Peyer's patch (tissue), 4 donors: ENCODE data around the gene OCIAD2. TPM values are rescaled to one million over a fixed set of nuclear protein-coding genes. Genes with fewer than 3 reads are reported as not detected.
"Not testable (repeated sequence)": the region's sequence is repeated elsewhere in the genome, so short reads cannot be mapped to it uniquely, and the experiment has no call there.

Source experiments
- DNase-seq, 3 donors: peaks; one replicate each; pipeline ENCODE4 v3.0.0-alpha.2; 2017 to 2019
- H3K27ac ChIP-seq, 4 donors: fragments of 200-600 bp; sonication (generic); one replicate each; pipeline ENCODE4 v1.5.1; 2016 to 2019
- H3K27me3 ChIP-seq, 2 donors: fragments of 200-600 bp; sonication (generic); one replicate each; pipeline ENCODE4 v1.5.1; 2019
- H3K36me3 ChIP-seq, 3 donors: fragments of 200-600 bp; sonication (generic); one replicate each; pipeline ENCODE4 v1.5.1; 2016 to 2019
- H3K4me1 ChIP-seq, 4 donors: fragments of 200-600 bp; sonication (generic); one replicate each; pipeline ENCODE4 v1.5.1; 2016 to 2019
- H3K4me3 ChIP-seq, 4 donors: fragments of 200-600 bp; sonication (generic); 1 replicate in 3 of 4; 2 replicates in 1 of 4; pipeline ENCODE4 v1.5.1; 2016 to 2019; ENCODE audit warnings: mild to moderate bottlenecking in 1 of 4
- H3K9me3 ChIP-seq, 4 donors: fragments of 200-600 bp; sonication (generic); one replicate each; pipeline ENCODE4 v1.5.1; 2016 to 2019; ENCODE audit warnings: mild to moderate bottlenecking in 1 of 4
- CTCF ChIP-seq, 6 experiments: fragments of 450-650 bp in 4 of 6; fragments of 200-600 bp in 2 of 6; sonication (generic) in 1 of 6; IDR thresholded peaks; one replicate each; pipeline ENCODE4 v1.5.1; 2017 to 2019; ENCODE audit warnings: antibody characterized with exemption in 6 of 6, mild to moderate bottlenecking in 3 of 6, moderate library complexity in 1 of 6
- POLR2A ChIP-seq, 2 donors: fragments of 450-650 bp; IDR thresholded peaks; one replicate each; pipeline ENCODE4 v1.5.1; 2017; ENCODE audit warnings: antibody characterized with exemption in 2 of 2, mild to moderate bottlenecking in 2 of 2, moderate library complexity in 2 of 2
- total RNA-seq, 4 donors: library from RNA; depleted of rRNA; stranded (reverse); fragments of >200 nt; gene quantifications; one replicate each; pipeline ENCODE4 v1.1.0, GENCODE V29; 2016

OCIAD2 gene
- total RNA-seq, 4 donors from 2014 or later, result 53.4 to 107 (median 65.7) TPM

DNA sequence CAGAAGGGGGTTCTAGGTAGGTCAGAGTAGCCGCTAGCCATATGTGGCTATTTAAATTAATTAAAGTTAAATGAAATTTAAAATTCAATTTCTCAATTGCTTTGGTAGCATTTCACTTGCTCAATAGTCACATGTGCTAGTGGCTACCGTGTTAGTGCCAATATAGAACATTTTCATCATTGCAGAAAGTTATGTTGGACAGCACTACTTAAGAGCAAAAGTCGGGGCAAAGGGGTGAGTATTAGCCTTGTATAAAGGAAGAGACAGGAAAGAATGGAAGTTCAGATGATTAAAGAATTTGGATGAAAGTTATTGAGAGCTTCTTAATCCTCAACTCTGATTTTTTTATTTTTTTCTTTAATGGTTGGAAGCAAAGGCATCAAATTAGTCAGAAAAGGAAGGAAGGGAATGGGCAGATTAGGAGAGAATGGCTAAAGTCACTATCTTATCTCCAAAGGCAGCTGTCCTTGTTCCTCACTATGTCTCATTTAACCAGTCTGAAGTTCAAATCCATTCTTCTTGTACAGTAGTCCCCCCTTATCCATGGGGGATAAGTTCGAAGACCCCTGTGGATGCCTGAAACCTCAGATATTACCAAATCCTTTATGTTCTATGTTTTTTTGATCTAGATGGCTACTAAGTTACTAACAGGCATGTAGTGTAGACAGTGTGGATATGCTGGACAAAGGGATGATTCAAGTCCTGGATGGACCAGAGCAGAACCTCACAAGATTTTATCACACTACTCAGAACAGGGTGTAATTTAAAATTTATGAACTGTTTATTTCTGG, 52.8 kb downstream of the OCIAD2 start:
- Histone ChIP-seq H3K27ac (no peak overlapping the region), H3K4me3 (no peak overlapping the region), H3K9me3 (no peaks in the 10 kb centered on the region), H3K27me3 (no peaks in the 10 kb centered on the region), H3K4me1 (no peaks in the 10 kb centered on the region), H3K36me3 (peaks cover 0 to 70% (median 0%) of the 10 kb centered on the region in 3 donors)
- TF ChIP-seq POLR2A (IDR thresholded peaks at IDR 0.05) (no peak), CTCF (IDR thresholded peaks at IDR 0.05) (no peak)
- no peak for DNase-seq

GRCh38 chr4:48851651-48852050, 54.9 kb downstream of the OCIAD2 start:
- Histone ChIP-seq H3K27ac (no peak overlapping the region), H3K4me3 (no peak overlapping the region), H3K4me1 (no peaks in the 10 kb centered on the region), H3K27me3 (no peaks in the 10 kb centered on the region), H3K36me3 (peaks cover 0 to 67% (median 0%) of the 10 kb centered on the region in 3 donors), H3K9me3 (no peaks in the 10 kb centered on the region)
- no peak for TF ChIP-seq CTCF (IDR thresholded peaks at IDR 0.05)
- TF ChIP-seq POLR2A (IDR thresholded peaks at IDR 0.05), result no peak
- DNase-seq, result no peak

DNA sequence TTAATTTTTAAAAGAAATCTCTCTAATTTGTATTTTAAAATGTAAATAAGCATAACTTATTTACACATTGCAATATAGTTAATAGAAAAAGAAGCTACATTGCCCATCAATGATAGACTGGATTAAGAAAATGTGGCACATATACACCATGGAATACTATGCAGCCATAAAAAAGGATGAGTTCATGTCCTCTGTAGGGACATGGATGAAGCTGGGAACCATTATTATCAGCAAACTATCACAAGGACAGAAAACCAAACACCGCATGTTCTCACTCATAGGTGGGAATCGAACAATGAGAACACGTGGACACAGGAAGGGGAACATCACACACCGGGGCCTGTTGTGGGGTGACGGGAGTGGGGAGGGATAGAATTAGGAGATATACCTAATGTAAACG, 57.8 kb downstream of the OCIAD2 start:
- not testable (repeated sequence) for H3K4me3 ChIP-seq, H3K27me3 ChIP-seq, DNase-seq, H3K4me1 ChIP-seq, H3K9me3 ChIP-seq, H3K27ac ChIP-seq
- H3K36me3 ChIP-seq, result peaks cover 0 to 70% (median 0%) of the 10 kb centered on the region in 3 donors

DNA sequence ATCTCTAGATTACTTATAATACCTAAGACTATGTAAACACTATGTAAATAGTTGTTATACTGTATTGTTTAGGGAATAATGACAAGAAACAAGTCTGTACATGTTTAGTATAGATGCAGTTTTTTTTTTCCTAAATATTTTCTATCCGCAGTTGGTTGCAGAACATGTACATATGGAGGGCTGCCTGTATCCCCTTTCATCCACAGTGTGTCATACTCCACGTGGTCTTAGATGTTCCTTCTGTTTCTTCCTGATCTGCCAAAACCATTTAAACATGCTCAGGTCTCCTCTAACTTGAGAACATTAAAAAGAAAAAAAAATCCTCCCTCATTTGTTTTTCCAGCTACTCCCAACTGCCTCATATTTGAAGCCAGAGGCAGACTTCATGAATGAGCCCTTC, 61.7 kb downstream of the OCIAD2 start:
- no peaks in the 10 kb centered on the region for H3K4me1 ChIP-seq
- no peak for DNase-seq
- no peaks in the 10 kb centered on the region for H3K9me3 ChIP-seq
- no peak overlapping the region for H3K4me3 ChIP-seq
- no peak for TF ChIP-seq POLR2A (IDR thresholded peaks at IDR 0.05)
- TF ChIP-seq CTCF (IDR thresholded peaks at IDR 0.05), result no peak
- H3K36me3 ChIP-seq, result peaks cover 0 to 63% (median 0%) of the 10 kb centered on the region in 3 donors
- H3K27ac ChIP-seq, result no peak overlapping the region
- H3K27me3 ChIP-seq, result no peaks in the 10 kb centered on the region

- Histone ChIP-seq H3K27me3 (no peaks in the 10 kb centered on the region), H3K4me3 (no peak overlapping the region), H3K27ac (no peak overlapping the region), H3K9me3 (no peaks in the 10 kb centered on the region), H3K4me1 (no peaks in the 10 kb centered on the region), H3K36me3 (peaks cover 0 to 63% (median 0%) of the 10 kb centered on the region in 3 donors)
- no peak for DNase-seq
- no peak for TF ChIP-seq POLR2A (IDR thresholded peaks at IDR 0.05)
- TF ChIP-seq CTCF (IDR thresholded peaks at IDR 0.05), result no peak
Observed at GRCh38 chr4:48841045-48841827, 65.3 kb downstream of the OCIAD2 start.

GRCh38 chr4:48836658-48837057, 69.9 kb downstream of the OCIAD2 start:
- H3K27me3 ChIP-seq, result no peaks in the 10 kb centered on the region
- TF ChIP-seq POLR2A (IDR thresholded peaks at IDR 0.05) (no peak), CTCF (IDR thresholded peaks at IDR 0.05) (no peak)
- no peak overlapping the region for H3K4me3 ChIP-seq
- peaks cover 0 to 17% (median 3%) of the 10 kb centered on the region in 4 donors for H3K4me1 ChIP-seq
- DNase-seq, result no peak
- peaks cover 0 to 66% (median 0%) of the 10 kb centered on the region in 3 donors for H3K36me3 ChIP-seq
- H3K27ac ChIP-seq, result no peak overlapping the region
- H3K9me3 ChIP-seq, result no peaks in the 10 kb centered on the region
